CD14-positive monocyte (primary cell): ENCODE results near the gene CBX6. TPM values are rescaled to one million over a fixed set of nuclear protein-coding genes. Genes with fewer than 3 reads are reported as not detected.

Source experiments
- DNase-seq, 3 donors: peaks; one replicate each; pipeline ENCODE4 v3.0.0-alpha.2; 2011 to 2022
- H2AFZ ChIP-seq: 2 replicates; pipeline ENCODE4 v1.6.0; 2012; ENCODE audit warnings: mild to moderate bottlenecking, low read depth, low read length, inconsistent platforms; ENCODE audit not compliant: insufficient read depth, poor library complexity, severe bottlenecking
- H3K27ac ChIP-seq, 2 donors: 1 replicate in 1 of 2; 2 replicates in 1 of 2; pipeline ENCODE4 v1.5.1; 2012 to 2013; ENCODE audit warnings: low read length in 2 of 2, control low read depth in 1 of 2, inconsistent platforms in 1 of 2, low read depth in 1 of 2, mild to moderate bottlenecking in 1 of 2
- H3K27me3 ChIP-seq, 2 donors: one replicate each; pipeline versions ENCODE4 v1.6.0 to v1.6.1; 2011 to 2013; ENCODE audit warnings: low read length in 2 of 2; ENCODE audit not compliant: control insufficient read depth in 2 of 2, insufficient read depth in 2 of 2
- H3K36me3 ChIP-seq, 2 donors: replicated peaks in 1 of 2; 1 replicate in 1 of 2; 2 replicates in 1 of 2; pipeline versions ENCODE4 v1.5.1 to v1.6.1; 2012 to 2013; ENCODE audit warnings: low read length in 2 of 2, control low read depth in 1 of 2, inconsistent platforms in 1 of 2, mild to moderate bottlenecking in 1 of 2; ENCODE audit not compliant: insufficient read depth in 2 of 2, control insufficient read depth in 1 of 2
- H3K4me1 ChIP-seq, 2 donors: 1 replicate in 1 of 2; 2 replicates in 1 of 2; pipeline versions ENCODE4 v1.5.1 to v1.6.1; 2012 to 2013; ENCODE audit warnings: low read length in 2 of 2, control low read depth in 1 of 2, inconsistent platforms in 1 of 2, mild to moderate bottlenecking in 1 of 2, moderate library complexity in 1 of 2; ENCODE audit not compliant: insufficient read depth in 2 of 2, control insufficient read depth in 1 of 2
- H3K4me2 ChIP-seq: replicated peaks from 2 replicates; pipeline ENCODE3; 2012; ENCODE audit warnings: low read length, moderate library complexity, mild to moderate bottlenecking; ENCODE audit not compliant: poor library complexity, severe bottlenecking; ENCODE audit errors: extremely low read depth
- H3K4me3 ChIP-seq, 3 experiments: fragments of 200-600 bp in 1 of 3; sonication (generic) in 1 of 3; replicated peaks in 1 of 3; 1 replicate in 2 of 3; 2 replicates in 1 of 3; pipeline ENCODE4 v1.5.1; 2011 to 2013; ENCODE audit warnings: low read length in 3 of 3, mild to moderate bottlenecking in 3 of 3, control low read depth in 2 of 3, low read depth in 2 of 3, inconsistent platforms in 1 of 3, moderate library complexity in 1 of 3
- H3K79me2 ChIP-seq: 2 replicates; pipeline ENCODE4 v1.6.0; 2012; ENCODE audit warnings: mild to moderate bottlenecking, control low read depth, inconsistent platforms, low read length, moderate library complexity; ENCODE audit not compliant: insufficient read depth
- H3K9ac ChIP-seq: 2 replicates; pipeline ENCODE4 v1.6.0; 2017; ENCODE audit warnings: low read length, mild to moderate bottlenecking; ENCODE audit not compliant: insufficient read depth, poor library complexity, severe bottlenecking
- H3K9me3 ChIP-seq, 2 donors: replicated peaks in 1 of 2; 1 replicate in 1 of 2; 2 replicates in 1 of 2; pipeline versions ENCODE4 v1.5.1 to v1.6.1; 2012 to 2013; ENCODE audit warnings: low read length in 2 of 2, control low read depth in 1 of 2; ENCODE audit not compliant: control insufficient read depth in 1 of 2, insufficient read depth in 1 of 2
- H4K20me1 ChIP-seq: 2 replicates; pipeline ENCODE4 v1.6.0; 2012; ENCODE audit warnings: mild to moderate bottlenecking, low read length, control low read depth, moderate library complexity; ENCODE audit not compliant: insufficient read depth
- H3K27ac Mint-ChIP-seq, 7 donors: one replicate each; pipeline ENCODE4 v1.8.0; 2020; ENCODE audit warnings: mild to moderate bottlenecking in 7 of 7, mixed read lengths in 7 of 7, moderate library complexity in 6 of 7, inconsistent platforms in 2 of 7
- H3K27me3 Mint-ChIP-seq, 3 donors: one replicate each; pipeline ENCODE4 v1.8.0; 2021 to 2022; ENCODE audit warnings: low read depth in 3 of 3, mild to moderate bottlenecking in 3 of 3, mixed read lengths in 3 of 3, moderate library complexity in 3 of 3, inconsistent platforms in 1 of 3
- H3K36me3 Mint-ChIP-seq, 2 donors: one replicate each; pipeline ENCODE4 v1.8.0; 2020; ENCODE audit warnings: mixed read lengths in 2 of 2, inconsistent platforms in 1 of 2, mild to moderate bottlenecking in 1 of 2
- H3K4me1 Mint-ChIP-seq: one replicate; pipeline ENCODE4 v1.8.0; 2020; ENCODE audit warnings: mild to moderate bottlenecking, mixed read lengths
- H3K4me3 Mint-ChIP-seq, 2 donors: one replicate each; pipeline ENCODE4 v1.8.0; 2020; ENCODE audit warnings: mild to moderate bottlenecking in 2 of 2, mixed read lengths in 2 of 2, moderate library complexity in 1 of 2
- H3K9me3 Mint-ChIP-seq, 7 donors: one replicate each; pipeline ENCODE4 v1.8.0; 2020 to 2022; ENCODE audit warnings: mixed read lengths in 7 of 7, mild to moderate bottlenecking in 6 of 7, moderate library complexity in 6 of 7, inconsistent platforms in 2 of 7
- CTCF ChIP-seq: fragments of 200-600 bp; IDR thresholded peaks from one replicate; pipeline ENCODE4 v1.8.0; 2022; ENCODE audit warnings: antibody characterized with exemption, mild to moderate bottlenecking
- WGBS: methylation state at CpG from one replicate; pipeline ENCODE4 v1.1.5; 2013; ENCODE audit warnings: missing lambda C conversion rate; ENCODE audit not compliant: insufficient coverage; 5-methylcytosine and 5-hydroxymethylcytosine counted together
- intact Hi-C, 2 donors: fragments of 100-400 bp; cut with micrococcal nuclease; formaldehyde crosslinking; loops; one replicate each; pipeline versions ENCODE4 v1.15.0 to v1.15.1; 2023
- polyA plus RNA-seq, 3 donors: library from polyadenylated mRNA; depleted of rRNA in 1 of 3; unstranded in 2 of 3; stranded (reverse) in 1 of 3; fragments of 300-500 nt in 2 of 3; fragments of >200 nt in 1 of 3; fragmentation: Illumina TruSeq in 2 of 3; gene quantifications; 1 replicate in 2 of 3; 2 replicates in 1 of 3; pipeline ENCODE4 v1.2.3, GENCODE V29; 2012 to 2021

CBX6 gene
- polyA plus RNA-seq, 3 donors = 2.1 to 26.7 (median 5.0) TPM

GRCh38 chr22:38830845-38831108 lies 41.2 kb downstream of the CBX6 start:
- Histone ChIP-seq H3K4me1 (peaks cover 0 to 10% of the 10 kb centered on the region in 2 donors), H3K4me2 (no peak overlapping the region), H3K27ac (no peak overlapping the region), H3K4me3 (no peak overlapping the region), H3K9ac (no peak overlapping the region), H3K79me2 (no peaks in the 10 kb centered on the region), H3K9me3 (peaks cover 0 to 5% of the 10 kb centered on the region in 2 donors), H4K20me1 (no peaks in the 10 kb centered on the region), H3K36me3 (no peaks in the 10 kb centered on the region), H2AFZ (no peak overlapping the region), H3K27me3 (no peaks in the 10 kb centered on the region)
- no peak for TF ChIP-seq CTCF
- no peaks in the 10 kb centered on the region for H3K36me3 Mint-ChIP-seq
- intact Hi-C loops = no loop called here
- H3K4me3 Mint-ChIP-seq = no peak overlapping the region
- no peak for DNase-seq
- H3K27ac Mint-ChIP-seq = no peak overlapping the region
- peaks cover 0 to 2% (median 0%) of the 10 kb centered on the region in 7 donors for H3K9me3 Mint-ChIP-seq
- H3K4me1 Mint-ChIP-seq = peaks cover 5% of the 10 kb centered on the region
- peaks cover 3 to 14% (median 3%) of the 10 kb centered on the region in 3 donors for H3K27me3 Mint-ChIP-seq
- WGBS = 97% methylated on average over 3 of the region's 7 CpGs

GRCh38 chr22:38830026-38830844 lies 41.8 kb downstream of the CBX6 start:
- Mint-ChIP-seq H3K4me3 (no peak overlapping the region), H3K36me3 (no peaks in the 10 kb centered on the region)
- peaks cover 0 to 10% of the 10 kb centered on the region in 2 donors for H3K4me1 ChIP-seq

More at GRCh38 chr22:38830026-38830844, 41.8 kb downstream of the CBX6 start:
- H3K9ac ChIP-seq = no peak overlapping the region
- H3K27ac ChIP-seq = no peak overlapping the region
- H4K20me1 ChIP-seq = no peaks in the 10 kb centered on the region
- no peak for DNase-seq
- H3K36me3 ChIP-seq = no peaks in the 10 kb centered on the region
- no peak for TF ChIP-seq CTCF
- WGBS = 90% methylated on average over 5 of the region's 17 CpGs
- peaks cover 0 to 2% (median 0%) of the 10 kb centered on the region in 7 donors for H3K9me3 Mint-ChIP-seq
- no peak overlapping the region for H3K4me3 ChIP-seq
- intact Hi-C loops = no loop called here
- H3K27ac Mint-ChIP-seq = no peak overlapping the region
- no peak overlapping the region for H2AFZ ChIP-seq
- peaks cover 3 to 11% (median 3%) of the 10 kb centered on the region in 3 donors for H3K27me3 Mint-ChIP-seq
- peaks cover 0 to 5% of the 10 kb centered on the region in 2 donors for H3K9me3 ChIP-seq
- no peaks in the 10 kb centered on the region for H3K27me3 ChIP-seq
- H3K79me2 ChIP-seq = no peaks in the 10 kb centered on the region
- peaks cover 5% of the 10 kb centered on the region for H3K4me1 Mint-ChIP-seq
- H3K4me2 ChIP-seq = no peak overlapping the region
